ENCODE measurements around the gene DISC1. TPM values are rescaled to one million over a fixed set of nuclear protein-coding genes. Genes with fewer than 3 reads are reported as not detected.

The DISC1 gene
- total RNA-seq, 3 donors from 2014 or later: 4.8 to 11.3 (median 8.9) TPM

DNA sequence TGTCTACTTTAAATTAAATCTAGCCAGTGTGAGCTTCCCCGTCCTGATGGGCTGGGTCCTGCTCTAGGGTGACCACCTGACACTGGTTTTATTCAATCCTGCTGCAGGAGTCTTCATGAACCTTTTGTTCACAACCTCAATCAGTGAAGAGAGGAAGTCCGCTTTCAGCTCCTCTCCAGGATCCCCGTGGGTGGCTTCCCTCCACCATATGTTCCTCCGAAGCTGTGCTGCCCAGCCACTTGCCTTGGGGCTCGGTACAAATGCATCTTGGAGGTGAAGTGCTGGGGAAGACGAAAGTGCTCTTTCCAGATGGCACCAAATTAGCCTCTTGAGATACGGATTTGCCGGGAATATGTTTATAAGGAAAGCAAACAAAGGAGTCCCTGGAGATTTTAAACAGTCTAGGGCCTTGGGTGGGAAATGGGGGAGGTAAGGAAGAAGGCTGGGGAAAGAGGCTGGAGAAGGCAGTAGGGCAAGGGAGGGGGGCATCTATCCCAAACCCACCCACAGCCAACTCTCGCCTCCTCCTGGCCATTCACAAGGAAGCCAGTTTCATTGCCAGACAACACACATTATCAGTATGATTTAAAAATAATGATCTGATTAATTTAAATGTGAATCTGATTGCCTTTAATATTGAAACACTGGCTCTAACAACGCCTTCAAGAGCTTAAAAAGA is 430.8 kb downstream of the DISC1 start:
- DNase-seq: no peak
- no peaks in the 10 kb centered on the region for H3K36me3 ChIP-seq (ENCODE audit: low read depth)
- TF ChIP-seq, protein P1, sequence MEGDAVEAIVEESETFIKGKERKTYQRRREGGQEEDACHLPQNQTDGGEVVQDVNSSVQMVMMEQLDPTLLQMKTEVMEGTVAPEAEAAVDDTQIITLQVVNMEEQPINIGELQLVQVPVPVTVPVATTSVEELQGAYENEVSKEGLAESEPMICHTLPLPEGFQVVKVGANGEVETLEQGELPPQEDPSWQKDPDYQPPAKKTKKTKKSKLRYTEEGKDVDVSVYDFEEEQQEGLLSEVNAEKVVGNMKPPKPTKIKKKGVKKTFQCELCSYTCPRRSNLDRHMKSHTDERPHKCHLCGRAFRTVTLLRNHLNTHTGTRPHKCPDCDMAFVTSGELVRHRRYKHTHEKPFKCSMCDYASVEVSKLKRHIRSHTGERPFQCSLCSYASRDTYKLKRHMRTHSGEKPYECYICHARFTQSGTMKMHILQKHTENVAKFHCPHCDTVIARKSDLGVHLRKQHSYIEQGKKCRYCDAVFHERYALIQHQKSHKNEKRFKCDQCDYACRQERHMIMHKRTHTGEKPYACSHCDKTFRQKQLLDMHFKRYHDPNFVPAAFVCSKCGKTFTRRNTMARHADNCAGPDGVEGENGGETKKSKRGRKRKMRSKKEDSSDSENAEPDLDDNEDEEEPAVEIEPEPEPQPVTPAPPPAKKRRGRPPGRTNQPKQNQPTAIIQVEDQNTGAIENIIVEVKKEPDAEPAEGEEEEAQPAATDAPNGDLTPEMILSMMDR (IDR thresholded peaks at IDR 0.05): no peak
- no peak for ATAC-seq
- no peaks in the 10 kb centered on the region for H3K9me3 ChIP-seq
- no peaks in the 10 kb centered on the region for H3K4me1 ChIP-seq (ENCODE audit: low read depth)
- intact Hi-C loops (cut with DNase I, micrococcal nuclease): no loop called here
- H3K4me3 ChIP-seq: no peak overlapping the region

DNA sequence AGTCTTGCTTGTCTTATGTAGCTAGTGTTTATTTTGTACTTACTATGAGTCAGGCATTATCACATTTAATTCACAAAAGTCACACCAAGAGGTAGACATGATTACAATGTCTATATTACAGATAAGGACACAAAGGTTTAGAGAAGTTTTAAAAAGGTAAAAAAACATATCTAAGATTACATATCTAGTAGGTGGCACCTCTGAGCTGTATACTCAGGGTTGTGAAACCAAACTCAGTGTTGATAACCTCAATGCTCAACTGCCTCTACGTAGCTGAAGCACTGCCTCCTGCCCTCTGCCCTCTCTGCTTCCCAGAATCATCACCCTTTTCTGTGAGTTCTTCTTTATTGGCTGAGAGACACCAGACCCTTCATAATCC is 431.3 kb downstream of the DISC1 start:
- TF ChIP-seq, protein P1 (IDR thresholded peaks at IDR 0.05): no peak
- no peak for DNase-seq
- ATAC-seq: no peak
- H3K9me3 ChIP-seq: no peaks in the 10 kb centered on the region
- no peaks in the 10 kb centered on the region for H3K4me1 ChIP-seq (ENCODE audit: low read depth)
- intact Hi-C loops (cut with DNase I, micrococcal nuclease): no loop called here
- no peaks in the 10 kb centered on the region for H3K36me3 ChIP-seq (ENCODE audit: low read depth)
- no peak overlapping the region for H3K4me3 ChIP-seq

DNA sequence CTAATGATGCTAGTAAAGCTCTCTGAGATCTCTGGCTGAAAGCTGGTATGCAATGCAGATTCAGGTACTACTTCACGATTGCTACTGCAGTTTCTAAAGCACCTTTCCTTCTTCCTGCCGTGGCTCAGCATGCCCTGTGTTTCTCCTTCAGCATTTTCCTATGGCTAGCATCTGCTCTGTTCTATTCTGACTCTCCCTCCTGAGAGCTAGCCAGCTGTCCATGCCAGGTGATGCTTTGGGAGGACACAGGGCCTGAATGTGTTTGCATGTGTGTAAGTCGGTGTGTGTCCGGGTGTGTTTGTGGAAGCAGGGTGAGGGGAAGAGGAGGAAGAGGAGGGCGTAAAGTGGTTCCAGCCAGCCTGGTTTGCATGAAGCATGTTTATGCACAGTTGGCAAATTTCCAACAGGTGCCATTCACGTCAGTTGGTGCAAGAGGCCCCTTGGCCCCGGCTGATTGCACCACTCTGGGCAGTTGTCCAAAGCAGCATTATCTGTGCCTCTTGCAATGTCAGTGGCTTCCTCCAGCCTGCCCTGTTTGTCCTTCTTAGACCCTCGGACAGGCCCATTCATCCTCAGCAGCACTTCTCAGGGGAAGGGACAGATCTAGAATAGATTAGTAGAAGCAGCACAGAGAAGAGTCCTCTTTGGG is 433.3 kb downstream of the DISC1 start:
- H3K4me1 ChIP-seq (ENCODE audit: low read depth): no peaks in the 10 kb centered on the region
- no peak overlapping the region for H3K4me3 ChIP-seq
- TF ChIP-seq, protein P1 (IDR thresholded peaks at IDR 0.05): no peak
- ATAC-seq: peak; percentile 42
- peak in 1 of 3 donors; percentile 21 for DNase-seq
- intact Hi-C loops (cut with DNase I, micrococcal nuclease): no loop called here
- no peaks in the 10 kb centered on the region for H3K36me3 ChIP-seq (ENCODE audit: low read depth)
- H3K9me3 ChIP-seq: no peaks in the 10 kb centered on the region

DNA sequence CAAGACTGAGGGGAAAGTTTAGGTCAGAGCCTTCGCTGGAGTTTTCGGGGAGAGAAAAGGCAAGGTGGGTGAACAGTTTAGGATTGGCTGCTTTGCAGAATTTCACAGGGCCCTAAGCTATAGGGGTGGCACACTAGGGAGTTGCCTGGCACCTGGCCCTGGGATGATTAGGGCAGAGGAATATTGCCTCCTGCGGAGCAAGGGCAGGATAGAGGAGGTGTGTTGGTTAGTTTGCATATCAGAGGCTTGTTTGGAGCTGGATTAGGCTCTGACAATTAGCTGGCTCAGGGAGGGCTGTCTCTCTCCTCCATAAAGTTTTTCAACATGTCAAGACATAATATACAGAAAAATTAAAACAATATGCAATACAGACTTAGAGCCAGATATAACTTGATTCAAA is 436.4 kb downstream of the DISC1 start:
- TF ChIP-seq, protein P1 (IDR thresholded peaks at IDR 0.05): no peak
- Histone ChIP-seq H3K4me1 (ENCODE audit: low read depth) (no peaks in the 10 kb centered on the region), H3K36me3 (ENCODE audit: low read depth) (no peaks in the 10 kb centered on the region), H3K4me3 (no peak overlapping the region), H3K9me3 (no peaks in the 10 kb centered on the region)
- intact Hi-C loops (cut with DNase I, micrococcal nuclease): no loop called here
- ATAC-seq (no peak), DNase-seq (no peak)

DNA sequence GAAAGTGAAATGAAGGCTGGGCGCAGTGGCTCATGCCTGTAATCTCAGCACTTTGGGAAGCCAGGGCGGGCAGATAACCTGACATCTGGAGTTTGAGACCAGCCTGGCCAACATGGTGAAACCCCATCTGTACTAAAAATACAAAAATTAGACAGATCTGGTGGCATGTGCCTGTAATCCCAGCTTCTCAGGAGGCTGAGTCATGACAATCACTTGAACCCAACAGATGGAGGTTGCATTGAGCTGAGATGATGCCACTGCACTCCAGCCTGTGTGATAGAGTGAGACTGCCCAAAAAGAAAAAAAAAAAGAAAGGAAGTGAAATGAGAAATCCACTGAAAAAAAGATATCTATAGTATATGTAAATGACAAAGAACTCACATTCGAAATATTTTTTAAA is 439.9 kb downstream of the DISC1 start:
- ATAC-seq: no peak
- no peaks in the 10 kb centered on the region for H3K4me1 ChIP-seq (ENCODE audit: low read depth)

More for the DNA sequence above, 439.9 kb downstream of the DISC1 start:
- H3K4me3 ChIP-seq: no peak overlapping the region
- intact Hi-C loops (cut with DNase I, micrococcal nuclease): no loop called here
- H3K36me3 ChIP-seq (ENCODE audit: low read depth): no peaks in the 10 kb centered on the region
- no peak for DNase-seq
- TF ChIP-seq, protein P1 (IDR thresholded peaks at IDR 0.05): no peak
- no peaks in the 10 kb centered on the region for H3K9me3 ChIP-seq
